HepG2 (cell line): Measurements from ENCODE around the gene TMC2. TPM values are rescaled to one million over a fixed set of nuclear protein-coding genes. Genes with fewer than 3 reads are reported as not detected.
A peak's percentile ranks its signal among the peaks of the same experiment; 100 is the strongest.

Experiments
- ATF3 ChIP-seq: sonication (generic); formaldehyde crosslinking; IDR thresholded peaks from 2 replicates; pipeline ENCODE4 v1.4.0; 2020; ENCODE audit warnings: missing genetic modification reagents
- CEBPB ChIP-seq: IDR thresholded peaks from 2 replicates; pipeline ENCODE4 v1.6.1; 2011; ENCODE audit warnings: low read depth, low read length, improper control_type of control experiment, borderline replicate concordance
- CREB3 ChIP-seq: sonication (generic); formaldehyde crosslinking; IDR thresholded peaks from 2 replicates; pipeline ENCODE4 v1.5.0; 2020; ENCODE audit warnings: missing genetic modification reagents
- NCOA2 ChIP-seq: sonication (generic); formaldehyde crosslinking; IDR thresholded peaks from 2 replicates; pipeline ENCODE4 v1.8.0; 2022; ENCODE audit warnings: inconsistent platforms
- NFKB2 ChIP-seq: sonication (generic); formaldehyde crosslinking; IDR thresholded peaks from 2 replicates; pipeline ENCODE4 v1.4.0; 2020; ENCODE audit warnings: missing genetic modification reagents, borderline replicate concordance
- SIN3A ChIP-seq: IDR thresholded peaks from 2 replicates; pipeline ENCODE4 v1.6.1; 2011; ENCODE audit warnings: low read depth, mild to moderate bottlenecking, control low read depth, low read length, borderline replicate concordance
- TCF7 ChIP-seq: sonication (generic); IDR thresholded peaks from 2 replicates; pipeline ENCODE4 v1.6.1; 2016; ENCODE audit warnings: antibody characterized with exemption, low read depth
- ZBTB7B ChIP-seq: sonication (generic); formaldehyde crosslinking; IDR thresholded peaks from 2 replicates; pipeline ENCODE4 v1.4.0; 2020; ENCODE audit warnings: missing genetic modification reagents
- ZHX2 ChIP-seq, 2 experiments: sonication (generic) in 1 of 2; formaldehyde crosslinking in 1 of 2; IDR thresholded peaks; 2 replicates each; pipeline versions ENCODE4 v1.6.1 to v1.9.0; 2014 to 2022; ENCODE audit warnings: antibody characterized with exemption in 1 of 2, borderline replicate concordance in 1 of 2, inconsistent platforms in 1 of 2, low read depth in 1 of 2, missing genetic modification reagents in 1 of 2
- ZNF101 ChIP-seq: sonication (generic); formaldehyde crosslinking; IDR thresholded peaks from 2 replicates; pipeline ENCODE4 v1.4.0; 2020; ENCODE audit warnings: mild to moderate bottlenecking, low read depth, missing genetic modification reagents, borderline replicate concordance
- ZNF205 ChIP-seq: IDR thresholded peaks from 2 replicates; pipeline ENCODE4 v1.6.1; 2018; ENCODE audit warnings: missing biosample characterization, missing genetic modification reagents
- ZNF331 ChIP-seq: sonication (generic); formaldehyde crosslinking; IDR thresholded peaks from 2 replicates; pipeline ENCODE4 v1.4.0; 2020; ENCODE audit warnings: missing genetic modification reagents
- ZNF382 ChIP-seq: sonication (generic); formaldehyde crosslinking; IDR thresholded peaks from 2 replicates; pipeline ENCODE4 v1.5.0; 2020; ENCODE audit warnings: missing genetic modification reagents, mild to moderate bottlenecking, borderline replicate concordance
- ZNF558 ChIP-seq: sonication (generic); formaldehyde crosslinking; IDR thresholded peaks from 2 replicates; pipeline ENCODE4 v1.9.0; 2022; ENCODE audit warnings: mild to moderate bottlenecking, missing genetic modification reagents, borderline replicate concordance
- ZNF7 ChIP-seq: IDR thresholded peaks from 2 replicates; pipeline ENCODE4 v1.6.1; 2016; ENCODE audit warnings: missing biosample characterization, missing genetic modification reagents
- ZNF766 ChIP-seq: sonication (generic); formaldehyde crosslinking; IDR thresholded peaks from 2 replicates; pipeline ENCODE4 v1.5.0; 2020; ENCODE audit warnings: missing genetic modification reagents, borderline replicate concordance
- ZNF883 ChIP-seq: sonication (generic); formaldehyde crosslinking; IDR thresholded peaks from 2 replicates; pipeline ENCODE4 v1.5.1; 2020; ENCODE audit warnings: mild to moderate bottlenecking, missing genetic modification reagents; ENCODE audit errors: not compliant biosample characterization
- polyA plus RNA-seq, 8 experiments: library from polyadenylated mRNA; depleted of rRNA in 3 of 8; stranded (reverse) in 7 of 8; unstranded in 1 of 8; fragments of >200 nt; fragmentation: Illumina TruSeq in 4 of 8; extraction: Trizol in 4 of 8; gene quantifications; 2 replicates each; pipeline versions ENCODE4 v1.2.1 to v1.2.3, GENCODE V29; 2011 to 2016; ENCODE audit warnings: low read depth in 4 of 8, missing spikeins in 1 of 8, mixed read lengths in 1 of 8; ENCODE audit not compliant: insufficient read depth in 1 of 8
- total RNA-seq, 5 experiments: library from RNA; depleted of rRNA; stranded (reverse); fragments of >200 nt; fragmentation: Illumina TruSeq; extraction: Trizol; gene quantifications; 2 replicates each; pipeline ENCODE4 v1.2.3, GENCODE V29; 2016; ENCODE audit warnings: low read depth in 1 of 5
- TF ChIP-seq, protein P1 (sequence below): sonication (generic); formaldehyde crosslinking; IDR thresholded peaks from 2 replicates; pipeline ENCODE4 v1.5.0; 2020; ENCODE audit warnings: missing genetic modification reagents
- TF ChIP-seq, protein P2 (sequence below): sonication (generic); formaldehyde crosslinking; conservative IDR thresholded peaks from 2 replicates; pipeline ENCODE4 v1.8.1; 2023; ENCODE audit warnings: missing genetic modification reagents

TMC2 gene
- total and polyA plus RNA-seq, 2 of the 13 experiments (the other 11 are each of a cell fraction or from before 2014, with no cell fraction given), result not detected

DNA sequence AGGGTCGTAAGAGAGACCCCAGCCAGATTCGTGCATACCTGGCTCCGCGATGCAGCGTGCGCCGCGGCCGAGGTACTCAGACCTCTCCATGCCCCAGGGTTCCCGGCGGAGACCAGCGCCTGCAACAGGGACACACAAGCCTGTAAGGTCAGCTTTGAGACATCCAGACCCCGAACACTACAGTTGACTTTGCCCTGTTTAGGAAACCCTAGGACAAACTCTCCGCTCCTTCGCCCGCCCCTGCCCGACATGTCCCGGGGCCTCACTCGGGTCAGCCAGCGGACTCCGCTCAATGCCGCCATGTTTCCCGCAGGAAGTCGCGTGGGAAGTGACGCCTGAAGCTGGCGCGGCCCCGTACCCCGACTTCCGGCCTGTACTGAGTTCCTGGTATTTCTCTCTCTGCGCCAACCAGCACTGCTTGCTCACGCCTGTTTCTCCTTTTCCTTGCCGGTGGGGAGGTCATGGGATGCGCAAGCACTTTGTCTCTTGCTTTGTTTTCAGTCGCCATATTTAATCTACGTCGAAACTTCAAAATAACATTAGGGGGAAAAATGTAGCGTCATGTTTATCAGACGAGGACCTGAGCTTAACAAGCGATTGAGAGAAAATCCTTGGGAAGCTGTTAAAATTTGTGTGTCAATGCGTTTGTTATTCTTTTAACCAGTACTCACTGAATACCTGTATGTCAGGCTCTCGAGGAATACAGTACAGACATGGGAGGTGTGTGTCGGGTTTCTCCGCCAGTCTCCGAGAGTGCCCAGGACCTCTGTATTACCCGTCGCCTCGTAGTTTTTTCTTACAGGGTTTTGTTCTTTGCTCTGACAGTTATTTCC is 127.7 kb downstream of the TMC2 start, which contains the start of gene IDH3B (continued):
- TF ChIP-seq, protein P1, sequence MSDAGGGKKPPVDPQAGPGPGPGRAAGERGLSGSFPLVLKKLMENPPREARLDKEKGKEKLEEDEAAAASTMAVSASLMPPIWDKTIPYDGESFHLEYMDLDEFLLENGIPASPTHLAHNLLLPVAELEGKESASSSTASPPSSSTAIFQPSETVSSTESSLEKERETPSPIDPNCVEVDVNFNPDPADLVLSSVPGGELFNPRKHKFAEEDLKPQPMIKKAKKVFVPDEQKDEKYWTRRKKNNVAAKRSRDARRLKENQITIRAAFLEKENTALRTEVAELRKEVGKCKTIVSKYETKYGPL (CRISPR knock-in tag), result no peak
- TF ChIP-seq ATF3 (CRISPR knock-in tag), result peak; percentile 60; the same call in 1 of the 2 replicates
- TF ChIP-seq TCF7, result peak; percentile 25; the same call in 1 of the 2 replicates
- TF ChIP-seq ZNF101 (CRISPR knock-in tag), result 0 out of 2 replicates have a peak, but pooled peaks have one; percentile 75
- no peak for TF ChIP-seq ZNF382 (CRISPR knock-in tag)
- peak; percentile 79; the same call in 1 of the 2 replicates for TF ChIP-seq ZBTB7B (CRISPR knock-in tag)
- no peak for TF ChIP-seq CEBPB
- TF ChIP-seq ZNF7 (CRISPR knock-in tag), result no peak
- no peak; the same call in 1 of the 2 replicates for TF ChIP-seq ZNF558 (CRISPR knock-in tag)
- peak; percentile 89 for TF ChIP-seq ZNF331 (CRISPR knock-in tag)
- TF ChIP-seq SIN3A, result no peak; the same call in 1 of the 2 replicates
- TF ChIP-seq CREB3 (CRISPR knock-in tag), result peak; percentile 74; the same call in 1 of the 2 replicates
- TF ChIP-seq ZNF205 (CRISPR knock-in tag), result peak; percentile 55; the same call in 1 of the 2 replicates
- peak; percentile 80 for TF ChIP-seq ZNF766 (CRISPR knock-in tag)
- peak; percentile 99 for TF ChIP-seq ZHX2 (IDR thresholded peaks at IDR 0.05; ENCODE audit: low read depth)
- TF ChIP-seq ZHX2 (CRISPR knock-in tag; IDR thresholded peaks at IDR 0.05; ENCODE audit: borderline replicate concordance), result peak; percentile 79; the same call in 1 of the 2 replicates
- TF ChIP-seq NFKB2 (CRISPR knock-in tag), result peak; percentile 84; the same call in 1 of the 2 replicates
- peak; percentile 95 for TF ChIP-seq ZNF883 (CRISPR knock-in tag)
- TF ChIP-seq NCOA2 (CRISPR knock-in tag), result peak; percentile 74
- TF ChIP-seq, protein P2, sequence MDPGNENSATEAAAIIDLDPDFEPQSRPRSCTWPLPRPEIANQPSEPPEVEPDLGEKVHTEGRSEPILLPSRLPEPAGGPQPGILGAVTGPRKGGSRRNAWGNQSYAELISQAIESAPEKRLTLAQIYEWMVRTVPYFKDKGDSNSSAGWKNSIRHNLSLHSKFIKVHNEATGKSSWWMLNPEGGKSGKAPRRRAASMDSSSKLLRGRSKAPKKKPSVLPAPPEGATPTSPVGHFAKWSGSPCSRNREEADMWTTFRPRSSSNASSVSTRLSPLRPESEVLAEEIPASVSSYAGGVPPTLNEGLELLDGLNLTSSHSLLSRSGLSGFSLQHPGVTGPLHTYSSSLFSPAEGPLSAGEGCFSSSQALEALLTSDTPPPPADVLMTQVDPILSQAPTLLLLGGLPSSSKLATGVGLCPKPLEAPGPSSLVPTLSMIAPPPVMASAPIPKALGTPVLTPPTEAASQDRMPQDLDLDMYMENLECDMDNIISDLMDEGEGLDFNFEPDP (CRISPR knock-in tag), result no peak
